Right lobe of liver (tissue), 4 donors: Measurements from ENCODE around the gene UNKL.

Source experiments
- POLR2A ChIP-seq: fragments of 450-650 bp; IDR thresholded peaks from one replicate; pipeline ENCODE4 v1.6.1; 2017; ENCODE audit warnings: antibody characterized with exemption, mild to moderate bottlenecking
- TF ChIP-seq, protein P1 (sequence below), 4 donors: fragments of 200-600 bp in 3 of 4; fragments of 450-650 bp in 1 of 4; IDR thresholded peaks; one replicate each; pipeline versions ENCODE4 v1.5.1 to v1.8.0; 2016 to 2022; ENCODE audit warnings: antibody characterized with exemption in 4 of 4, mild to moderate bottlenecking in 2 of 4
- donor health status: DM: no; HTN: no; CAD: no.
- donor health status: DM: no; HTN: no; CAD: no.
- donor health status: DM: no; HTN: yes; CAD: no.

DNA sequence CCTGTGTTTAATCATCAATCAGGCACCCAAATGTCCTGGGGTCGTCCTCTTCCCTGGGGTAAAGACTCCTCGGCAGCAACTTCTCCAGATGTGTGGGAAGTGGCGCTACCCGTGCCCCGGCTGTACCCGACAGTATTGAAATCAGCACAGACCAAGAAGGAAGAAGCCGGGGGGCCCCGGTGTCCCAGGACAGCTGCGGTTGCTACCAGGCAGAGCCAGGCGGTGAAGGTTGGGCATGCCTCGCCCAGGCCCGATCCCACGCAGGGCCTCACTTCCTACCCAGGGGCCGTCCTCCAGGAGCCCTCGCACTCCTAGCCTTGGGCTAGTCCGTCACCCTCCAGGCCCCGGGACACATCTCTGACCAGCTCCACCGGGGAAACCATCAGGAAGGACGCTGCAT lies 38.8 kb upstream of the UNKL start:
- TF ChIP-seq, protein P1, sequence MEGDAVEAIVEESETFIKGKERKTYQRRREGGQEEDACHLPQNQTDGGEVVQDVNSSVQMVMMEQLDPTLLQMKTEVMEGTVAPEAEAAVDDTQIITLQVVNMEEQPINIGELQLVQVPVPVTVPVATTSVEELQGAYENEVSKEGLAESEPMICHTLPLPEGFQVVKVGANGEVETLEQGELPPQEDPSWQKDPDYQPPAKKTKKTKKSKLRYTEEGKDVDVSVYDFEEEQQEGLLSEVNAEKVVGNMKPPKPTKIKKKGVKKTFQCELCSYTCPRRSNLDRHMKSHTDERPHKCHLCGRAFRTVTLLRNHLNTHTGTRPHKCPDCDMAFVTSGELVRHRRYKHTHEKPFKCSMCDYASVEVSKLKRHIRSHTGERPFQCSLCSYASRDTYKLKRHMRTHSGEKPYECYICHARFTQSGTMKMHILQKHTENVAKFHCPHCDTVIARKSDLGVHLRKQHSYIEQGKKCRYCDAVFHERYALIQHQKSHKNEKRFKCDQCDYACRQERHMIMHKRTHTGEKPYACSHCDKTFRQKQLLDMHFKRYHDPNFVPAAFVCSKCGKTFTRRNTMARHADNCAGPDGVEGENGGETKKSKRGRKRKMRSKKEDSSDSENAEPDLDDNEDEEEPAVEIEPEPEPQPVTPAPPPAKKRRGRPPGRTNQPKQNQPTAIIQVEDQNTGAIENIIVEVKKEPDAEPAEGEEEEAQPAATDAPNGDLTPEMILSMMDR (IDR thresholded peaks at IDR 0.05): no peak
- no peak for TF ChIP-seq POLR2A
